GM21390 (cell line): ENCODE measurements around the gene PPP2R3A.
"Not testable (repeated sequence)": the region's sequence is repeated elsewhere in the genome, so short reads cannot be mapped to it uniquely, and the experiment has no call there.

Experiments
- ATAC-seq: cut with Tn5 transposase; IDR thresholded peaks from one replicate; pipeline ENCODE4 v1.9.1; 2021; ENCODE audit not compliant: unreplicated experiment

Gene PPP2R3A

DNA sequence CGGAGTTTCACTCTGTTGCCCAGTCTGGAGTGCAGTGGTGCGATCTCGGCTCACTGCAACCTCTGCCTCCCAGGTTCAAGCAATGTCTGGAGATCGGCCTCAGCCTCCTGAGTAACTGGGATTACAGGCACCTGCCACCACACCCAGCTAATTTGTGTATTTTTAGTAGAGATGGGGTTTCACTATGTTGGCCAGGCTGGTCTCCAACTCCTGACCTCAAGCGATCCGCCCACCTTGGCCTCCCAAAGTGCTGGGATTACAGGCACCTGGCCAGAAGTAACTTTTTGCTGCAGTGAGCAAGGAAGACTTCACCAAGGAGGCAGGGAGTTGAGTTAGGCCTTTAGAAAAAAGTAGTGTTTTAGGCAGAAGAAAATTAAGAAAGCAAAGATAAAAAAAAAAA, 226.7 kb downstream of the PPP2R3A start:
- not testable (repeated sequence) for ATAC-seq

- ATAC-seq, result no peak
Observed at GRCh38 chr3:136192831-136193230, 227.3 kb downstream of the PPP2R3A start.

DNA sequence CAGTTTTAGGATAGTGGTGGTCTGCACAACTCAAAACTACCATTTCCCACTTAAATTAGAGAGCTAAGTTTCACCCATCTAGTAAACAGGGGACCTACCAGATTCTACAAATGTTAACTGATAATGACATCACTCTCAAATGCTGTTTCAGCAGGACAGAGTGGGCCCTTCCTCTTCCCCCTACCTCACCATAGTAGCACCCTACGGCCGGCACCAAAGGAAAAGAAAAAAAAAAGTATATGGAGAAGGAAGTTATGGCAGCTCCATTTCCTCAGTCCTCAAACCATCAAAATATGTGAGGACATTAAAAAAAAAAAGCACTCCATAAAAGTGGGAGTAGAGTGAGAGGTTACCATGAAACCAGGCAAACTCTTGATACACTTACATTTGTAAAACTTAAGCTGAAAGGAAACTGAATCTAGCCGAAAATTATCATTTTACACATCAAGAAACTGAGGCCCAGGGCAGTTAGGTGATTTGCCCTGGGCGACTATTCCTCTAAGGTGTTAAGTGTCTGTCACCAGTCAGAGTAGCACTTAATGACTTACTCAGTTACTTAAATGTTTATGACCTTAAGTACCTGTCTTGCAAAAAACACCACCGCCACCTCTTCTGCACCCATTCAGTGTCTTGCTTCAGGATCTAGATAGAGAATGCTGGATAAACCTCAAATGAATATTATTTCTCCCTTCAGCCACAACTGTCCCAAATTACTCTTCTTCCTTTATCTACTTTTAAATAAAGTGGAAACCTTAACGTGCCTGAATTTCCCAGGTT, 227.9 kb downstream of the PPP2R3A start:
- no peak for ATAC-seq

- no peak for ATAC-seq
Observed at GRCh38 chr3:136194409-136195257, 229.1 kb downstream of the PPP2R3A start.

GRCh38 chr3:136195258-136196063, 229.9 kb downstream of the PPP2R3A start:
- ATAC-seq, result peak; percentile 23

GRCh38 chr3:136196064-136196400, 230.5 kb downstream of the PPP2R3A start, which contains the start of gene MSL2:
TSS of gene MSL2 (minus strand) at chr3:136196335. CDS start at chr3:136195113, 1,222 bp downstream.
- ATAC-seq, result peak; percentile 25

GRCh38 chr3:136196401-136197158, 231.1 kb downstream of the PPP2R3A start:
- ATAC-seq, result peak; percentile 70

DNA sequence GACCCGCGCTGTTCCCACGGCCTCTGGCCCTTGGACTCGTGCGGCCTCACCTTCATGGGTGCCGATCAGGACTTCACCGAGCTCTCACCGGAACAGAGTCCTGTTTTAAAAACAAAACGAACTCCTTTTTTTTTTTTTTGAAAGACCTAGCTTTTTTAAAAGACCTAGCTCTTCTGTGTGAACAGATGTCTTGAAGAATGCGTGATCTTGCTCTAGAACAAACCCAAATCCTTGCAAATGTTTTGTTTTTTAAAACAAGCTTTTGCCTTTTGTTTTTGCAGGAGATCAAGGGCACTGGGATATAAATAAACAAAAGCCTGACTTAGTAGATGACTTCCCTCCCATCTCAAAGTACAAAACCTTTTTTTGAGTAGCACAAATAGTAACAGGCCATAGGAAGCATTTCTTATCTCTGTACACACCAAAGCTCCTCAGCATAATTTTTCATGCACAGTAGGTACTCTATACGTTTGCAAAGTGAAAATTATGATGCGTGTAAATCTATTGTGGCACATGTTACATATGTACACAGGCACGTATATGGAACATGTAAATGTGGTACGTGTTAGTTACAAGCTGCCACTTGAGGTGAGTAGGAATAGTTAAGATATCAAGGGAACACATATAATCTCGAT, 231.7 kb downstream of the PPP2R3A start:
- no peak for ATAC-seq
